Neutrophil (primary cell): ENCODE data around the gene SORCS2.

Experiments used
- H3K27ac ChIP-seq: fragments of 200-600 bp; sonication (generic); 2 replicates; pipeline ENCODE4 v1.5.1; 2016; ENCODE audit warnings: mild to moderate bottlenecking, moderate library complexity
- H3K27me3 ChIP-seq: fragments of 200-600 bp; sonication (generic); 2 replicates; pipeline ENCODE4 v1.6.0; 2016; ENCODE audit warnings: mild to moderate bottlenecking
- H3K36me3 ChIP-seq: fragments of 200-600 bp; sonication (generic); 2 replicates; pipeline ENCODE4 v1.5.1; 2017
- H3K4me1 ChIP-seq, 2 experiments: fragments of 200-600 bp in 1 of 2; sonication (generic) in 1 of 2; 1 replicate in 1 of 2; 2 replicates in 1 of 2; pipeline versions ENCODE4 v1.5.1 to v1.6.1; 2013 to 2016; ENCODE audit warnings: low read depth in 1 of 2, low read length in 1 of 2, mild to moderate bottlenecking in 1 of 2, moderate library complexity in 1 of 2; ENCODE audit not compliant: control insufficient read depth in 1 of 2, insufficient read depth in 1 of 2
- H3K4me3 ChIP-seq, 2 experiments: fragments of 200-600 bp in 1 of 2; sonication (generic) in 1 of 2; 1 replicate in 1 of 2; 2 replicates in 1 of 2; pipeline ENCODE4 v1.5.1; 2013 to 2016; ENCODE audit warnings: low read depth in 1 of 2, low read length in 1 of 2, mild to moderate bottlenecking in 1 of 2, moderate library complexity in 1 of 2
- H3K9me3 ChIP-seq: fragments of 200-600 bp; sonication (generic); 2 replicates; pipeline ENCODE4 v1.5.1; 2016
- CTCF ChIP-seq: fragments of 200-600 bp; sonication (generic); IDR thresholded peaks from 2 replicates; pipeline ENCODE4 v1.5.1; 2016; ENCODE audit warnings: antibody characterized with exemption

SORCS2 gene

GRCh38 chr4:7243609-7244330 is 51.4 kb downstream of the SORCS2 start:
- H3K4me1 ChIP-seq: no peaks in the 10 kb centered on the region
- no peak for TF ChIP-seq CTCF
- H3K4me3 ChIP-seq: no peak overlapping the region
- H3K27ac ChIP-seq: no peak overlapping the region
- H3K36me3 ChIP-seq: no peaks in the 10 kb centered on the region
- H3K9me3 ChIP-seq: no peaks in the 10 kb centered on the region
- no peaks in the 10 kb centered on the region for H3K27me3 ChIP-seq

GRCh38 chr4:7244331-7244665 is 52.0 kb downstream of the SORCS2 start:
- no peak overlapping the region for H3K4me3 ChIP-seq
- no peaks in the 10 kb centered on the region for H3K9me3 ChIP-seq
- H3K36me3 ChIP-seq: no peaks in the 10 kb centered on the region
- H3K4me1 ChIP-seq: no peaks in the 10 kb centered on the region
- H3K27ac ChIP-seq: no peak overlapping the region
- no peak for TF ChIP-seq CTCF
- no peaks in the 10 kb centered on the region for H3K27me3 ChIP-seq

GRCh38 chr4:7244751-7245320 is 52.5 kb downstream of the SORCS2 start:
- no peak for TF ChIP-seq CTCF
- Histone ChIP-seq H3K4me1 (no peaks in the 10 kb centered on the region), H3K9me3 (no peaks in the 10 kb centered on the region), H3K27me3 (no peaks in the 10 kb centered on the region), H3K36me3 (no peaks in the 10 kb centered on the region), H3K27ac (no peak overlapping the region), H3K4me3 (no peak overlapping the region)

- no peak for TF ChIP-seq CTCF
- Histone ChIP-seq H3K36me3 (no peaks in the 10 kb centered on the region), H3K27ac (no peak overlapping the region), H3K4me3 (no peak overlapping the region), H3K9me3 (no peaks in the 10 kb centered on the region), H3K4me1 (no peaks in the 10 kb centered on the region), H3K27me3 (peaks cover 11% of the 10 kb centered on the region)
These were observed 55.2 kb downstream of the SORCS2 start for GRCh38 chr4:7247521-7247920.

- no peak for TF ChIP-seq CTCF
- H3K36me3 ChIP-seq: no peaks in the 10 kb centered on the region
- H3K4me1 ChIP-seq: no peaks in the 10 kb centered on the region
- no peaks in the 10 kb centered on the region for H3K9me3 ChIP-seq
- no peak overlapping the region for H3K4me3 ChIP-seq
- peaks cover 13% of the 10 kb centered on the region for H3K27me3 ChIP-seq
- H3K27ac ChIP-seq: no peak overlapping the region
These were observed 55.6 kb downstream of the SORCS2 start for GRCh38 chr4:7247946-7248345.
